GM12878 (cell line): Measurements from ENCODE around the gene COX6A1. TPM values are rescaled to one million over a fixed set of nuclear protein-coding genes. Genes with fewer than 3 reads are reported as not detected.

ENCODE experiments used
- ATAC-seq: fragments of 200-7000 bp; cut with Tn5 transposase; 3 replicates; pipeline ENCODE4 v1.9.1; 2020; ENCODE audit warnings: mild to moderate bottlenecking, moderate library complexity
- BruUV-seq: library from RNA; stranded (reverse); fragments of 400-500 nt; replicated peaks from 2 replicates; lab custom pipeline; 2021; lab: Mats Ljungman, UMichigan
- CTCF ChIA-PET: fragments of 300-600 bp; sonication (Branson Sonifier 250); formaldehyde crosslinking; extraction: SDS; loops from one replicate; lab custom pipeline; 2021; ENCODE audit warnings: inconsistent platforms; lab: Yijun Ruan, JAX
- POLR2A ChIA-PET: fragments of 350-600 bp; formaldehyde crosslinking; extraction: SDS; loops from one replicate; lab custom pipeline; 2021; ENCODE audit warnings: inconsistent platforms; lab: Charles Lee
- RAD21 ChIA-PET: fragments of 300-600 bp; sonication (Branson Sonifier 250); formaldehyde crosslinking; loops from one replicate; lab custom pipeline; 2023; ENCODE audit warnings: antibody characterized with exemption; ENCODE audit not compliant: unreplicated experiment; lab: Charles Lee
- SMC1A ChIA-PET: fragments of 300-600 bp; sonication (Branson Sonifier 250); formaldehyde crosslinking; loops from one replicate; lab custom pipeline; 2023; ENCODE audit not compliant: unreplicated experiment, uncharacterized antibody; lab: Charles Lee
- DNase-seq: peaks from one replicate; pipeline ENCODE4 v3.0.0-alpha.2; 2011; ENCODE audit warnings: low read depth, low spot score
- FAIRE-seq: peaks from 3 replicates; lab custom pipeline; 2011; peaks lifted over from hg19 to GRCh38; lab: Jason Lieb, UNC
- H2AFZ ChIP-seq: 2 replicates; pipeline ENCODE4 v1.6.0; 2011; ENCODE audit warnings: low read depth, low read length, control low read depth; ENCODE audit not compliant: control insufficient read depth
- H3K27ac ChIP-seq: 2 replicates; pipeline ENCODE4 v1.5.1; 2011; ENCODE audit warnings: control low read depth; ENCODE audit not compliant: control insufficient read depth, insufficient read depth
- H3K27me3 ChIP-seq, 2 experiments: replicated peaks in 1 of 2; 2 replicates each; pipeline versions ENCODE4 v1.6.0 to v1.6.1; 2011; ENCODE audit warnings: low read length in 1 of 2; ENCODE audit not compliant: control insufficient read depth in 2 of 2, insufficient read depth in 2 of 2
- H3K36me3 ChIP-seq, 2 experiments: 2 replicates each; pipeline ENCODE4 v1.5.1; 2011; ENCODE audit warnings: low read length in 1 of 2; ENCODE audit not compliant: control insufficient read depth in 2 of 2, insufficient read depth in 2 of 2
- H3K4me1 ChIP-seq: 2 replicates; pipeline ENCODE4 v1.6.1; 2011; ENCODE audit warnings: mild to moderate bottlenecking, low read length, moderate library complexity, mixed read lengths; ENCODE audit not compliant: control insufficient read depth, insufficient read depth
- H3K4me2 ChIP-seq: 2 replicates; pipeline ENCODE4 v1.6.0; 2011; ENCODE audit warnings: control low read depth; ENCODE audit not compliant: control insufficient read depth, insufficient read depth
- H3K4me3 ChIP-seq: fragments of 200-600 bp; sonication (generic); 2 replicates; pipeline ENCODE4 v1.5.1; 2016
- H3K79me2 ChIP-seq: 2 replicates; pipeline ENCODE4 v1.6.0; 2011; ENCODE audit warnings: low read length; ENCODE audit not compliant: control insufficient read depth, insufficient read depth
- H3K9ac ChIP-seq: 2 replicates; pipeline ENCODE4 v1.8.0; 2011; ENCODE audit warnings: low read length, control low read depth, mixed read lengths; ENCODE audit not compliant: control insufficient read depth, insufficient read depth
- H3K9me3 ChIP-seq: replicated peaks from 3 replicates; pipeline ENCODE4 v1.5.1; 2011; ENCODE audit warnings: mild to moderate bottlenecking, low read length; ENCODE audit not compliant: control insufficient read depth, insufficient read depth
- H4K20me1 ChIP-seq: 2 replicates; pipeline ENCODE4 v1.6.0; 2011; ENCODE audit not compliant: control insufficient read depth, insufficient read depth
- CBX5 ChIP-seq: sonication (generic); IDR thresholded peaks from 2 replicates; pipeline ENCODE4 v1.6.1; 2016; ENCODE audit warnings: low read depth, moderate library complexity, mild to moderate bottlenecking, inconsistent platforms
- MEF2B ChIP-seq: fragments of 450-650 bp; IDR thresholded peaks from 2 replicates; pipeline ENCODE4 v1.6.1; 2018; ENCODE audit warnings: mild to moderate bottlenecking, moderate library complexity; ENCODE audit not compliant: partially characterized antibody, poor library complexity, severe bottlenecking
- POU2F2 ChIP-seq: IDR thresholded peaks from 3 replicates; pipeline ENCODE4 v1.6.1; 2011; ENCODE audit warnings: low read depth, mild to moderate bottlenecking, low read length, borderline replicate concordance
- SMC3 ChIP-seq: IDR thresholded peaks from 2 replicates; pipeline ENCODE4 v1.6.1; 2011; ENCODE audit warnings: low read length, improper control_type of control experiment, borderline replicate concordance
- SP1 ChIP-seq: IDR thresholded peaks from one replicate; pipeline ENCODE4 v1.6.1; 2011; ENCODE audit warnings: low read depth, low read length
- SUZ12 ChIP-seq: fragments of 200-600 bp; sonication (generic); IDR thresholded peaks from one replicate; pipeline ENCODE4 v1.6.1; 2018; ENCODE audit warnings: antibody characterized with exemption, mild to moderate bottlenecking; ENCODE audit not compliant: unreplicated experiment
- TBL1XR1 ChIP-seq: IDR thresholded peaks from 2 replicates; pipeline ENCODE4 v1.6.1; 2012; ENCODE audit warnings: low read depth, low read length, improper control_type of control experiment
- ZBED1 ChIP-seq: IDR thresholded peaks from 2 replicates; pipeline ENCODE4 v1.6.1; 2016; ENCODE audit warnings: borderline replicate concordance
- WGBS: methylation state at CpG from one replicate; pipeline ENCODE4 v1.1.6; 2016; ENCODE audit warnings: low lambda C conversion rate; ENCODE audit not compliant: insufficient replicate concordance, insufficient coverage; ENCODE audit errors: missing lambda C conversion rate; 5-methylcytosine and 5-hydroxymethylcytosine counted together
- in situ Hi-C: fragments of 300-500 bp; cut with MboI; formaldehyde crosslinking; loops from 9 replicates; pipeline ENCODE4 v1.14.3; 2018; ENCODE audit warnings: mixed read lengths
- intact Hi-C: fragments of 100-400 bp; cut with micrococcal nuclease; formaldehyde crosslinking; loops from one replicate; pipeline ENCODE4 v1.14.2; 2022; ENCODE audit not compliant: unreplicated experiment
- polyA plus RNA-seq, 11 experiments: library from polyadenylated mRNA; depleted of rRNA in 4 of 11; unstranded in 6 of 11; stranded (reverse) in 5 of 11; fragments of >200 nt; fragmentation: Nextera tagmentation in 4 of 11; fragmentation: Illumina TruSeq in 1 of 11; extraction: Ambion mirVana in 4 of 11; extraction: Trizol in 1 of 11; gene quantifications; 1 replicate in 1 of 11; 2 replicates in 10 of 11; pipeline versions ENCODE4 v1.2.1 to v1.2.3, GENCODE V29; 2011 to 2016; ENCODE audit warnings: inconsistent platforms in 2 of 11, missing spikeins in 2 of 11, low read depth in 1 of 11
- total RNA-seq, 4 experiments: library from RNA; depleted of rRNA in 3 of 4; stranded (reverse); fragments of >200 nt in 3 of 4; fragmentation: Illumina TruSeq in 1 of 4; extraction: Trizol in 1 of 4; gene quantifications; 2 replicates each; pipeline versions ENCODE4 v1.2.1 to v1.2.3, GENCODE V29; 2013 to 2021
- TF ChIP-seq, protein P1 (sequence below): IDR thresholded peaks from 2 replicates; pipeline ENCODE4 v1.6.1; 2011; ENCODE audit warnings: borderline replicate concordance, low read depth, mild to moderate bottlenecking, moderate library complexity, low read length; ENCODE audit not compliant: insufficient read depth, poor library complexity, severe bottlenecking
- TF ChIP-seq, protein P2 (sequence below): fragments of 450-650 bp; conservative IDR thresholded peaks from 2 replicates; pipeline ENCODE4 v1.6.1; 2017; ENCODE audit warnings: mild to moderate bottlenecking, moderate library complexity
- TF ChIP-seq, protein P3 (sequence below): fragments of 150-350 bp; IDR thresholded peaks from 2 replicates; pipeline ENCODE4 v1.6.1; 2016; ENCODE audit warnings: low read depth, low read length

Gene COX6A1
- total and polyA plus RNA-seq, 10 of the 15 experiments (the other 5 are each of a cell fraction or from before 2014, with no cell fraction given): 408 to 2,723 (median 1,019) TPM

DNA sequence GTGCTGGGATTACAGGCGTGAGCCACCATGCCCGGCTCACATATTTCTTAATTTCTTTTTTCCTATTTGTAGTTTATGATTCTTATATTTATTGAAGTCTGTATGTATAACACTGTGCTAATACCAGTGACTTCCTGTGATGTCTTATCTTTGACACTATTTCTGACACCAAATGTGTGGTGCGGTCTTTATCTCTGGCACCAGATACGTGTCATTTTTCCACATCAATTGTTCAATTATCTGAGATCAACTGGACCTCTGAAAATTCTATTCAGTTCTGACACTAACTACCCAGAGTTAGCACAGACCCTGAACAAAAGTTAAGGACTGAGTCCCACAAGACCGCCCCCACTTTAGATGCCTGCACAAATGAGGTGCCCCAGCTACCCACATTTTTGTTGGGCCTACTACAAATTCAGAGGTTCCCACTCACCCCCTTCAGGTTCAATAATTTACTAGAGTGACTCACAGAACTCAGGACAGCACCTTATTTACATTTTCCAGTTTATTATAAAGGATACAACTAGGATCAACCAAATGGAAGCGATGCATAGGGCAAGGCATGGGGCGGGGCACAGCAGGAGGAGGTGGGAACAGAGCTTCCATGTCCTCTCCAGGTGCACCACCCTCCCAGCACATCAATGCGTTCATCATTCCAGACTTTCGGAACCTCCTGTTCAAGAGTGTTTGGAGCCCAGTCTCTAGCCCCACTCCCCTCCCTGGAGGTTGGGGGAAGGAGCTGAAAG lies 43.3 kb downstream of the COX6A1 start:
- no peak for DNase-seq
- CTCF ChIA-PET: interaction anchor here (2.0 kb wide), 1 partner anchor 14 kb away, joined by 7 read pairs; the partner anchor contains the start of gene DYNLL1
- Histone ChIP-seq H3K27ac (no peak overlapping the region), H3K36me3 (no peaks in the 10 kb centered on the region), H3K79me2 (no peaks in the 10 kb centered on the region), H3K4me2 (no peak overlapping the region), H3K27me3 (no peaks in the 10 kb centered on the region), H2AFZ (no peak overlapping the region), H3K4me1 (no peaks in the 10 kb centered on the region; the same call in 1 of the 2 replicates), H3K9ac (no peak overlapping the region), H3K4me3 (no peak overlapping the region), H4K20me1 (no peaks in the 10 kb centered on the region), H3K9me3 (no peaks in the 10 kb centered on the region)
- SMC1A ChIA-PET: interaction anchor here (1.1 kb wide), 1 partner anchor 23 kb away, joined by 4 read pairs; no protein-coding TSS in a partner anchor
- no peak for FAIRE-seq
- no TSS peak for BruUV-seq
- POLR2A ChIA-PET: no interaction called here
- TF ChIP-seq SUZ12 (no peak), SMC3 (no peak), SP1 (no peak), TBL1XR1 (no peak), ZBED1 (no peak), POU2F2 (no peak), CBX5 (no peak), MEF2B (no peak)
- TF ChIP-seq, protein P1, sequence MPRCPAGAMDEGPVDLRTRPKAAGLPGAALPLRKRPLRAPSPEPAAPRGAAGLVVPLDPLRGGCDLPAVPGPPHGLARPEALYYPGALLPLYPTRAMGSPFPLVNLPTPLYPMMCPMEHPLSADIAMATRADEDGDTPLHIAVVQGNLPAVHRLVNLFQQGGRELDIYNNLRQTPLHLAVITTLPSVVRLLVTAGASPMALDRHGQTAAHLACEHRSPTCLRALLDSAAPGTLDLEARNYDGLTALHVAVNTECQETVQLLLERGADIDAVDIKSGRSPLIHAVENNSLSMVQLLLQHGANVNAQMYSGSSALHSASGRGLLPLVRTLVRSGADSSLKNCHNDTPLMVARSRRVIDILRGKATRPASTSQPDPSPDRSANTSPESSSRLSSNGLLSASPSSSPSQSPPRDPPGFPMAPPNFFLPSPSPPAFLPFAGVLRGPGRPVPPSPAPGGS: no peak
- TF ChIP-seq, protein P2, sequence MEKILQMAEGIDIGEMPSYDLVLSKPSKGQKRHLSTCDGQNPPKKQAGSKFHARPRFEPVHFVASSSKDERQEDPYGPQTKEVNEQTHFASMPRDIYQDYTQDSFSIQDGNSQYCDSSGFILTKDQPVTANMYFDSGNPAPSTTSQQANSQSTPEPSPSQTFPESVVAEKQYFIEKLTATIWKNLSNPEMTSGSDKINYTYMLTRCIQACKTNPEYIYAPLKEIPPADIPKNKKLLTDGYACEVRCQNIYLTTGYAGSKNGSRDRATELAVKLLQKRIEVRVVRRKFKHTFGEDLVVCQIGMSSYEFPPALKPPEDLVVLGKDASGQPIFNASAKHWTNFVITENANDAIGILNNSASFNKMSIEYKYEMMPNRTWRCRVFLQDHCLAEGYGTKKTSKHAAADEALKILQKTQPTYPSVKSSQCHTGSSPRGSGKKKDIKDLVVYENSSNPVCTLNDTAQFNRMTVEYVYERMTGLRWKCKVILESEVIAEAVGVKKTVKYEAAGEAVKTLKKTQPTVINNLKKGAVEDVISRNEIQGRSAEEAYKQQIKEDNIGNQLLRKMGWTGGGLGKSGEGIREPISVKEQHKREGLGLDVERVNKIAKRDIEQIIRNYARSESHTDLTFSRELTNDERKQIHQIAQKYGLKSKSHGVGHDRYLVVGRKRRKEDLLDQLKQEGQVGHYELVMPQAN: no peak
- TF ChIP-seq, protein P3, sequence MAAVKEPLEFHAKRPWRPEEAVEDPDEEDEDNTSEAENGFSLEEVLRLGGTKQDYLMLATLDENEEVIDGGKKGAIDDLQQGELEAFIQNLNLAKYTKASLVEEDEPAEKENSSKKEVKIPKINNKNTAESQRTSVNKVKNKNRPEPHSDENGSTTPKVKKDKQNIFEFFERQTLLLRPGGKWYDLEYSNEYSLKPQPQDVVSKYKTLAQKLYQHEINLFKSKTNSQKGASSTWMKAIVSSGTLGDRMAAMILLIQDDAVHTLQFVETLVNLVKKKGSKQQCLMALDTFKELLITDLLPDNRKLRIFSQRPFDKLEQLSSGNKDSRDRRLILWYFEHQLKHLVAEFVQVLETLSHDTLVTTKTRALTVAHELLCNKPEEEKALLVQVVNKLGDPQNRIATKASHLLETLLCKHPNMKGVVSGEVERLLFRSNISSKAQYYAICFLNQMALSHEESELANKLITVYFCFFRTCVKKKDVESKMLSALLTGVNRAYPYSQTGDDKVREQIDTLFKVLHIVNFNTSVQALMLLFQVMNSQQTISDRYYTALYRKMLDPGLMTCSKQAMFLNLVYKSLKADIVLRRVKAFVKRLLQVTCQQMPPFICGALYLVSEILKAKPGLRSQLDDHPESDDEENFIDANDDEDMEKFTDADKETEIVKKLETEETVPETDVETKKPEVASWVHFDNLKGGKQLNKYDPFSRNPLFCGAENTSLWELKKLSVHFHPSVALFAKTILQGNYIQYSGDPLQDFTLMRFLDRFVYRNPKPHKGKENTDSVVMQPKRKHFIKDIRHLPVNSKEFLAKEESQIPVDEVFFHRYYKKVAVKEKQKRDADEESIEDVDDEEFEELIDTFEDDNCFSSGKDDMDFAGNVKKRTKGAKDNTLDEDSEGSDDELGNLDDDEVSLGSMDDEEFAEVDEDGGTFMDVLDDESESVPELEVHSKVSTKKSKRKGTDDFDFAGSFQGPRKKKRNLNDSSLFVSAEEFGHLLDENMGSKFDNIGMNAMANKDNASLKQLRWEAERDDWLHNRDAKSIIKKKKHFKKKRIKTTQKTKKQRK: no peak
- ATAC-seq: no peak
- RAD21 ChIA-PET: interaction anchor here (1.2 kb wide), 1 partner anchor 16 kb away, joined by 3 read pairs; no protein-coding TSS in a partner anchor
- in situ Hi-C loops: no loop called here
- 98% methylated on average over 9 of the region's 9 CpGs for WGBS
- intact Hi-C loops: no loop called here
